PC-3 (cell line): ENCODE measurements around the gene DGKD. TPM values are rescaled to one million over a fixed set of nuclear protein-coding genes. Genes with fewer than 3 reads are reported as not detected.

ENCODE experiments used
- ATAC-seq: fragments of 200-7000 bp; cut with Tn5 transposase; 2 replicates; pipeline ENCODE4 v1.9.1; 2020; ENCODE audit warnings: mild to moderate bottlenecking, moderate library complexity
- BruUV-seq: library from RNA; stranded (reverse); fragments of 400-500 nt; replicated peaks from 2 replicates; lab custom pipeline; 2021; lab: Mats Ljungman, UMichigan
- CTCF ChIA-PET: fragments of 300-600 bp; sonication (Branson Sonifier 250); formaldehyde crosslinking; loops from one replicate; lab custom pipeline; 2022; ENCODE audit warnings: antibody characterized with exemption; lab: Charles Lee
- POLR2A ChIA-PET: fragments of 300-600 bp; sonication (Branson Sonifier 250); formaldehyde crosslinking; loops from one replicate; lab custom pipeline; 2022; ENCODE audit warnings: antibody characterized with exemption; ENCODE audit not compliant: unreplicated experiment; lab: Charles Lee
- DNase-seq: peaks from one replicate; pipeline ENCODE4 v3.0.0-alpha.2; 2015
- H2AFZ ChIP-seq: fragments of 300-600 bp; sonication (generic); 2 replicates; pipeline ENCODE4 v1.6.0; 2016; ENCODE audit warnings: antibody characterized with exemption, low read length
- H3F3A ChIP-seq: fragments of 300-600 bp; sonication (generic); one replicate; pipeline ENCODE4 v1.6.0; 2017; ENCODE audit warnings: antibody characterized with exemption, low read length, control low read depth, mild to moderate bottlenecking; ENCODE audit not compliant: unreplicated experiment
- H3K27ac ChIP-seq: fragments of 300-600 bp; sonication (generic); 2 replicates; pipeline ENCODE4 v1.5.1; 2016; ENCODE audit warnings: mild to moderate bottlenecking, low read length
- H3K27me3 ChIP-seq: fragments of 300-600 bp; sonication (generic); 2 replicates; pipeline ENCODE4 v1.6.1; 2016; ENCODE audit warnings: low read length, mixed read lengths
- H3K36me3 ChIP-seq: fragments of 300-600 bp; sonication (generic); 2 replicates; pipeline ENCODE4 v1.6.1; 2016; ENCODE audit warnings: low read depth, mixed run types, low read length, mixed read lengths
- H3K4me1 ChIP-seq: fragments of 300-600 bp; sonication (generic); 2 replicates; pipeline ENCODE4 v1.5.1; 2016; ENCODE audit warnings: low read length; ENCODE audit not compliant: insufficient read depth
- H3K4me2 ChIP-seq: fragments of 300-600 bp; sonication (generic); 2 replicates; pipeline ENCODE4 v1.6.0; 2016; ENCODE audit warnings: low read length
- H3K4me3 ChIP-seq: fragments of 300-600 bp; sonication (generic); 2 replicates; pipeline ENCODE4 v1.5.1; 2016; ENCODE audit warnings: mild to moderate bottlenecking, low read length, mixed read lengths
- H3K79me2 ChIP-seq: fragments of 300-600 bp; sonication (generic); 2 replicates; pipeline ENCODE4 v1.6.1; 2017; ENCODE audit warnings: low read length, mixed read lengths
- H3K9ac ChIP-seq: fragments of 300-600 bp; sonication (generic); 2 replicates; pipeline ENCODE4 v1.6.0; 2016; ENCODE audit warnings: mild to moderate bottlenecking, low read length
- H3K9me2 ChIP-seq: fragments of 300-600 bp; sonication (generic); replicated peaks from 2 replicates; pipeline ENCODE4 v1.6.1; 2016; ENCODE audit warnings: mixed run types, low read length, mixed read lengths
- H3K9me3 ChIP-seq: fragments of 300-600 bp; sonication (generic); 2 replicates; pipeline ENCODE4 v1.6.1; 2016; ENCODE audit warnings: low read length, mixed read lengths
- H4K20me1 ChIP-seq: fragments of 300-600 bp; sonication (generic); 2 replicates; pipeline ENCODE4 v1.6.1; 2016; ENCODE audit warnings: low read length, mixed read lengths
- EZH2 ChIP-seq: fragments of 300-600 bp; sonication (generic); IDR thresholded peaks from one replicate; pipeline ENCODE4 v1.6.1; 2017; ENCODE audit warnings: antibody characterized with exemption, mild to moderate bottlenecking, low read length; ENCODE audit not compliant: unreplicated experiment
- EZH2phosphoT487 ChIP-seq: fragments of 300-600 bp; sonication (generic); IDR thresholded peaks from 2 replicates; pipeline ENCODE4 v1.6.1; 2018; ENCODE audit warnings: mild to moderate bottlenecking, antibody characterized with exemption, low read length, borderline replicate concordance
- intact Hi-C: fragments of 100-400 bp; cut with micrococcal nuclease; formaldehyde crosslinking; loops from 2 replicates; pipeline ENCODE4 v1.9.0; 2023
- total RNA-seq: library from RNA; depleted of rRNA; stranded (reverse); fragments of >200 nt; gene quantifications from 2 replicates; pipeline ENCODE4 v1.2.3, GENCODE V29; 2014
- TF ChIP-seq, protein P1 (sequence below): fragments of 300-600 bp; sonication (generic); conservative IDR thresholded peaks from 2 replicates; pipeline ENCODE4 v1.5.1; 2017; ENCODE audit warnings: antibody characterized with exemption, low read depth, mild to moderate bottlenecking, low read length

Gene DGKD
- total RNA-seq, 1 experiment from 2014 or later = 23.3 TPM

DNA sequence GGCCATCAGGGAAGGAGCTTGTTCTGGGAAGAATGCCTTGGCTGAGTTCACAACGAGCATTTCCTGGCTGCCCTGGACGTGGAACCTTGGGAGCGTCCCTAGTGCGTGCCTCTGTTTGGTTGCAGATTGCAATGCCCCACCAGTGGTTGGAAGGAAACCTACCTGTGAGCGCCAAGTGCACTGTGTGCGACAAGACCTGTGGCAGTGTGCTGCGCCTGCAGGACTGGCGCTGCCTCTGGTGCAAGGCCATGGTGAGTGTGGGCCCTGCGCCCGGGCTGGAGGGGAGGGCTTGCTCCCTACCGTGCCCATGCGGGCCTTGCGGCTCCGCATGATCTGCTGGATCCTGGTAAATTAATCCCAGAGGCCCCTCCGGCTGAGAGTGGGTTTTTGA is 81.9 kb downstream of the DGKD start:
- Histone ChIP-seq H3K9me2 (no peaks in the 10 kb centered on the region; the same call in 1 of the 2 replicates), H3K27ac (no peak overlapping the region), H3K36me3 (peaks cover 31% of the 10 kb centered on the region; the same call in 1 of the 2 replicates), H3K9ac (no peak overlapping the region), H3K9me3 (no peaks in the 10 kb centered on the region), H3K79me2 (peaks cover 25% of the 10 kb centered on the region), H3F3A (no peaks in the 10 kb centered on the region), H3K4me1 (no peaks in the 10 kb centered on the region; the same call in 1 of the 2 replicates), H4K20me1 (no peaks in the 10 kb centered on the region), H3K27me3 (no peaks in the 10 kb centered on the region), H3K4me3 (no peak overlapping the region), H3K4me2 (no peak overlapping the region), H2AFZ (no peak overlapping the region)
- ChIA-PET CTCF (no interaction called here), POLR2A (no interaction called here)
- TF ChIP-seq EZH2 (no peak), EZH2phosphoT487 (no peak)
- TF ChIP-seq, protein P1, sequence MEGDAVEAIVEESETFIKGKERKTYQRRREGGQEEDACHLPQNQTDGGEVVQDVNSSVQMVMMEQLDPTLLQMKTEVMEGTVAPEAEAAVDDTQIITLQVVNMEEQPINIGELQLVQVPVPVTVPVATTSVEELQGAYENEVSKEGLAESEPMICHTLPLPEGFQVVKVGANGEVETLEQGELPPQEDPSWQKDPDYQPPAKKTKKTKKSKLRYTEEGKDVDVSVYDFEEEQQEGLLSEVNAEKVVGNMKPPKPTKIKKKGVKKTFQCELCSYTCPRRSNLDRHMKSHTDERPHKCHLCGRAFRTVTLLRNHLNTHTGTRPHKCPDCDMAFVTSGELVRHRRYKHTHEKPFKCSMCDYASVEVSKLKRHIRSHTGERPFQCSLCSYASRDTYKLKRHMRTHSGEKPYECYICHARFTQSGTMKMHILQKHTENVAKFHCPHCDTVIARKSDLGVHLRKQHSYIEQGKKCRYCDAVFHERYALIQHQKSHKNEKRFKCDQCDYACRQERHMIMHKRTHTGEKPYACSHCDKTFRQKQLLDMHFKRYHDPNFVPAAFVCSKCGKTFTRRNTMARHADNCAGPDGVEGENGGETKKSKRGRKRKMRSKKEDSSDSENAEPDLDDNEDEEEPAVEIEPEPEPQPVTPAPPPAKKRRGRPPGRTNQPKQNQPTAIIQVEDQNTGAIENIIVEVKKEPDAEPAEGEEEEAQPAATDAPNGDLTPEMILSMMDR = no peak
- no peak for DNase-seq
- BruUV-seq = no TSS peak
- ATAC-seq = no peak
- intact Hi-C loops = no loop called here

DNA sequence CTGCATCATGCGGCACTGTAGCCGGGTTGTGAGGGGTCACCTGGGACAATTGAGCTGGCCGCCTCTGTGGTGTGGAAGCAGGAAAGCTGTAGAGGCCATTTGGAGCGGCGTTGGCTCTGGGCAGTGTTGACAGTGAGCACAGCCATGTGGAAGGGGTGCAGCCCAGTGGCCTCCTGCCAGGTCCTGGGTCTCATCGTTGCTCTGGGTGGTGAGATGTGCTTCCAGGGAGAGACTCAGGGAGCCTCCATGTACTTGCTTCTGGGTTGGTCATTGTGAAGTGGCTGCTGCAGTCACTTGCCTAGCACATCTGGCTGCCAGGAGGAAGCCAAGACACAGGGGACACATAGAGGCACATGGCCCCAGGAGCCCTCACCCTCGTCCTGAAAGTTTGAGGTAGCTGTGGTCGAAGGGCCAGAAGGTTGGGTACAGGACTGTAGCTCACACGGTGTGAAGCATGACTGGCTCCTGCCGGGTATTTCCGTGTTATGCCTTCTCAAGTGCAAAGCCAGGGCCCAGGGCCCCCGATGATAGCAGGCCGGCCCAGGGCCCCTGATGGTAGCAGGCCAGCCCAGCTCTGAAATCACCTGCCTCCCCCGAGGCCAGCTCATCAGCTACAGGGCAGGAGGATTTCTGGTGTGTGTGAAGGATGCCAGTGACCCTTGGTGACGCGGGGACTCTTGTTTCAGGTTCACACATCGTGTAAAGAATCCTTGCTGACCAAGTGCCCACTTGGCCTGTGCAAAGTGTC is 82.6 kb downstream of the DGKD start:
- Histone ChIP-seq H4K20me1 (no peaks in the 10 kb centered on the region), H2AFZ (no peak overlapping the region), H3K79me2 (peaks cover 18% of the 10 kb centered on the region), H3K4me3 (no peak overlapping the region), H3F3A (no peaks in the 10 kb centered on the region), H3K9me2 (no peaks in the 10 kb centered on the region), H3K4me1 (no peaks in the 10 kb centered on the region), H3K9me3 (no peaks in the 10 kb centered on the region), H3K27me3 (no peaks in the 10 kb centered on the region), H3K27ac (no peak overlapping the region), H3K36me3 (peaks cover 31% of the 10 kb centered on the region; the same call in 1 of the 2 replicates), H3K9ac (no peak overlapping the region), H3K4me2 (no peak overlapping the region)
- ATAC-seq (no peak), DNase-seq (no peak)
- ChIA-PET POLR2A (no interaction called here), CTCF (no interaction called here)
- BruUV-seq = no TSS peak
- intact Hi-C loops = no loop called here
- no peak for TF ChIP-seq EZH2
- TF ChIP-seq EZH2phosphoT487 = no peak
- TF ChIP-seq, protein P1 = no peak

DNA sequence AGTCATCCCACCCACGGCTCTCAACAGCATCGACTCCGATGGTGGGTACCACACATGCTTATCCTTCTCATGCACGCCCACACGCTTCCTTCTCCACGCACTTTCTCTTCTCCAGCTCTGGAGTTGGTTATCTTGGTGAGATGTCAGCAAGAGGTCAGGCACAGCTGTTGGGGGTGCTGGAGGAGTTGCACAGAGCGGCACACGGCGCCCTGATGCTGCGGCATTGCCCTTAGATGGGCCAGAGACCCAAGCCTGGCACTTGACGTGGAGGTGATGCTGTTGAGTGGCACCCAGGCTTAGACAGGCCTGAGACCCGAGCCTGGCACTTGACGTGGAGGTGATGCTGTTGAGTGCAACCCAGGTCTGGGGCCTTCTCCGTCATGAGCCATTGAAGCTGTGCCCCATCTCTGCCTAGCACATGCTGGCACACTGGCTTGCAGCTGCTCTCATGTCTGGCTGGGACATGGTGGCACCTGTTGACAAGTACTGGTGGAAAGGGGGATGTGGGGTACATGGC is 83.2 kb downstream of the DGKD start:
- H3K27me3 ChIP-seq = no peaks in the 10 kb centered on the region
- H2AFZ ChIP-seq = no peak overlapping the region
- no peaks in the 10 kb centered on the region for H3K4me1 ChIP-seq
- POLR2A ChIA-PET = no interaction called here
- H3K79me2 ChIP-seq = peaks cover 14% of the 10 kb centered on the region
- no peak overlapping the region for H3K9ac ChIP-seq
- no peaks in the 10 kb centered on the region for H3K9me2 ChIP-seq
- intact Hi-C loops = no loop called here
- ATAC-seq (no peak), DNase-seq (no peak)
- no peak for TF ChIP-seq EZH2
- TF ChIP-seq, protein P1 = no peak
- TF ChIP-seq EZH2phosphoT487 = no peak
- H3F3A ChIP-seq = no peaks in the 10 kb centered on the region
- H3K4me3 ChIP-seq = no peak overlapping the region
- CTCF ChIA-PET = no interaction called here
- no peak overlapping the region for H3K27ac ChIP-seq
- BruUV-seq = no TSS peak
- no peaks in the 10 kb centered on the region for H4K20me1 ChIP-seq
- H3K9me3 ChIP-seq = no peaks in the 10 kb centered on the region
- no peak overlapping the region for H3K4me2 ChIP-seq
- peaks cover 31% of the 10 kb centered on the region; the same call in 1 of the 2 replicates for H3K36me3 ChIP-seq
